Ecto neural progenitor cell (in vitro differentiated cells): ENCODE results near the gene NCAPD3.

Source experiments
- DNase-seq: peaks from one replicate; pipeline ENCODE4 v3.0.0-alpha.2; 2018; ENCODE audit warnings: low spot score

The NCAPD3 gene

GRCh38 chr11:134158023-134158422 lies 65.7 kb downstream of the NCAPD3 start:
- no peak for DNase-seq

- DNase-seq = no peak
These were observed 66.3 kb downstream of the NCAPD3 start for GRCh38 chr11:134157451-134157850.

- DNase-seq = no peak
These were observed 67.6 kb downstream of the NCAPD3 start for GRCh38 chr11:134155946-134156865.

- DNase-seq = no peak
These were observed 68.3 kb downstream of the NCAPD3 start for GRCh38 chr11:134155456-134155855.

GRCh38 chr11:134154441-134154840 lies 69.3 kb downstream of the NCAPD3 start:
- DNase-seq = no peak

GRCh38 chr11:134153147-134153905 lies 70.4 kb downstream of the NCAPD3 start:
- no peak for DNase-seq

- no peak for DNase-seq
These were observed 71.1 kb downstream of the NCAPD3 start for GRCh38 chr11:134152696-134153095.

GRCh38 chr11:134151083-134151747 lies 72.6 kb downstream of the NCAPD3 start:
- DNase-seq = no peak

- DNase-seq = no peak
These were observed 73.4 kb downstream of the NCAPD3 start for GRCh38 chr11:134150195-134150903.

- DNase-seq = no peak
These were observed 74.4 kb downstream of the NCAPD3 start for GRCh38 chr11:134149371-134149770.

GRCh38 chr11:134146598-134146997 lies 77.2 kb downstream of the NCAPD3 start:
- no peak for DNase-seq

- no peak for DNase-seq
These were observed 78.1 kb downstream of the NCAPD3 start for GRCh38 chr11:134145715-134146114.

- no peak for DNase-seq
These were observed 79.0 kb downstream of the NCAPD3 start for GRCh38 chr11:134144744-134145143.

- DNase-seq = no peak
These were observed 80.0 kb downstream of the NCAPD3 start for GRCh38 chr11:134143801-134144200.

GRCh38 chr11:134142536-134142935 lies 81.2 kb downstream of the NCAPD3 start:
- no peak for DNase-seq

- DNase-seq = no peak
These were observed 82.7 kb downstream of the NCAPD3 start for GRCh38 chr11:134140961-134141490.

GRCh38 chr11:134139873-134140331 lies 83.9 kb downstream of the NCAPD3 start:
- DNase-seq = peak; percentile 62

GRCh38 chr11:134139303-134139872 lies 84.4 kb downstream of the NCAPD3 start:
- DNase-seq = no peak

- no peak for DNase-seq
These were observed 85.4 kb downstream of the NCAPD3 start for GRCh38 chr11:134138376-134138775.

GRCh38 chr11:134134167-134134566 lies 89.6 kb downstream of the NCAPD3 start:
- no peak for DNase-seq

- DNase-seq = no peak
These were observed 91.0 kb downstream of the NCAPD3 start for GRCh38 chr11:134132808-134133207.
